GM18511 (cell line): Measurements from ENCODE around the gene ARL2BP.
"Not testable (repeated sequence)": the region's sequence is repeated elsewhere in the genome, so short reads cannot be mapped to it uniquely, and the experiment has no call there.

ENCODE experiments used
- ATAC-seq: cut with Tn5 transposase; IDR thresholded peaks from one replicate; pipeline ENCODE4 v1.9.1; 2021; ENCODE audit warnings: mild to moderate bottlenecking, moderate library complexity; ENCODE audit not compliant: unreplicated experiment

ARL2BP gene

DNA sequence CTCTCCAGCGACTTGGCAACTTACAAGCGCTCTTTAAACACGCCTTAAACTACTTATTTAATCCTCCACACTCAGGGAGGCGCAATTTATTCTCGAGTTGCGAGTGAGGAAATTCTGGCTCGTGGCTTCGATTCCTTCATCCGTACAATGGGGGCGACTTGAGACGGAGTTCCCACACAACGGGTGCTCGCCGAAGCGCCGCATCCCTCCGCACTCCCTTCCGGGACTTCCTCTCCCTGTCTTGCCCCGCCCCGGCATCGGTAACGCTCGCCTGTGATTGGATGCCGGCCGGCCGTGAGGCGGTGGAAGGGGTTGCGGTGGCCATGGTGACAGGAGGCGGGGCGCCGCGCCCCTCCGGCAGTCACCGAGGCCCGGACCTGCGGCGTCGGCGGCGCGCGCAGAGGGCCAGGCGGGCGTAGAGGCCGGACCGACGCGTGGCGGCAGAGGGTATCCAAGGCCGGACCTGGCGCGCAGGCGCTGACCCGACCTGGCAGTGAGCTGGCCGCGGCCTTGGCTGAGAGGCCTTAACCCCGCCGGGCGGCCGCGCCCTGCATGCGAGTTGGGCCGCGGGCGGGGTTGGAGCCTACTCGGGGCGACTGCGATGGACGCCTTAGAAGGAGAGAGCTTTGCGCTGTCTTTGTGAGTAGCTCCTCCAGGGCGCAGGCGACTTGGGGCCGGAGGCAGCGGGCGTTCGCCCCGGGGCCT lies at the start of gene ARL2BP:
Gene ARL2BP, plus strand, starts transcription at position 493 of the 705 bp plus-strand sequence. Its CDS starts 109 bp downstream, at position 602.
- ATAC-seq: peak; percentile 90

DNA sequence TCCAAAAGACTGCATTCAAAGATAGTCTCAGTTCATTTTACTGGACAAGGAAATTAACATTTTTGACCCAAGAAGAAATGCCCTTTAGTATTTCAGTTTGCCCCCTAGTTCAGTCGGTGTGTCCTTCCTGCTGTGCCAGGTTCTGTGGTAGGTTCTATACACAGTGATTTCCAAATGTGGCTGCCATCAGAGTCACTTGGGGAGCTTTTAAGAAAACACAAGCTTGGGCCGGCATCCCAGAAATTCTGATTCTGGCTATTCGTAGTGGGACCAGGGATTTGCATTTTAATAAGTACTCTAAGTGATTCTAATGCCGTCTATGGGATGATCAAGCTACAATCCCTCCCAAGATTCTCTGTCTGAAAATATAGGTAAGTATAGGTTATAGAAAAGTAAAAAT lies 48.8 kb upstream of the ARL2BP start:
- ATAC-seq: no peak

- ATAC-seq: no peak
Measured at GRCh38 chr16:57196753-57197152, 48.3 kb upstream of the ARL2BP start.

- ATAC-seq: not testable (repeated sequence)
Measured at GRCh38 chr16:57200321-57200720, 44.7 kb upstream of the ARL2BP start.

- ATAC-seq: not testable (repeated sequence)
Measured at GRCh38 chr16:57200926-57201325, 44.1 kb upstream of the ARL2BP start.

DNA sequence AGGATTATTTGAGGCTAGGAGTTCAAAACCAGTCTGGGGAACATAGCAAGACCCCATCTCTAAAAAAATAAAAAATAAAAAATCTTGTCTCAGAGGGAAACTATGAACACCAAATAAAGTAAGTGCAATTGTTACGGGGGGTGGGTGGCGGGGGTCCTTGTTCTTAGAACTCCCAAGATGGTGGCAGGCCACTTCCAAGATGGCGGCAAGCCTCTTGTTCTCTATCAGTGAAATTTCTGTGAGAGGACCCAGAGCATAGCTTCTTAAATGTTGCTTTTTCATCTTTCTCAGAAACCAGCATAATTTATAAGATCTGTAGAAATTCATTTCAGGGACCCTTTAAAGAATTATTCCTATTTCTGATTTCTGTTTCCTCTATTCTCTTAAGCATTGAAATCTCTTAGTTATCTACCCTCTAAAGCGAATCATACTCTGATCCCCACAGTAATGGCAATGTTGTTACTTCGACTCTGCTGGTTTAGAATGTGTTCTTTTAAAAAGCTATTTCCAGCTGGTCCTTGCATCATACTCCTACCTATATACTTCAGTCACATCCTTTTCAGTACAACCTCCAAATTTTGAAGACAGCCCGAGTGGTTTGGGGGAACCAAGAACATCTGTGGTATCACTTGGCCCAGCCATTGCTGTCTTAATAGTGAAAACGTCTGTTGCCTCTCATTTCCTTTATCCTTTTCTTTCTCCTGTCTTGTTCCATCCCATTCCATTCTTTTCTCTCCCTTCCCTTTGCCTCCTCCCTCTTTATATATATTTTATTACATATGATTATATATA lies 42.8 kb upstream of the ARL2BP start:
- ATAC-seq: no peak

- no peak for ATAC-seq
Measured at GRCh38 chr16:57203451-57203850, 41.6 kb upstream of the ARL2BP start.

DNA sequence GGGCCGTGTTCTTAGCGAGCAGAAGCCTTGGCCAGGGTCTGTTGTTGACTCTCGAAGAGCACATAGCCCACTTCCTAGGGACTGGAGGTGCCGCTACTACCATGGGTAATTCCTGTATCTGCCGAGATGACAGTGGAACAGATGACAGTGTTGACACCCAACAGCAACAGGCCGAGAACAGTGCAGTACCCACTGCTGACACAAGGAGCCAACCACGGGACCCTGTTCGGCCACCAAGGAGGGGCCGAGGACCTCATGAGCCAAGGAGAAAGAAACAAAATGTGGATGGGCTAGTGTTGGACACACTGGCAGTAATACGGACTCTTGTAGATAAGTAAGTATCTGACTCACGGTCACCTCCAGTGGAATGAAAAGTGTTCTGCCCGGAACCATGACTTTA lies 40.4 kb upstream of the ARL2BP start:
- no peak for ATAC-seq

DNA sequence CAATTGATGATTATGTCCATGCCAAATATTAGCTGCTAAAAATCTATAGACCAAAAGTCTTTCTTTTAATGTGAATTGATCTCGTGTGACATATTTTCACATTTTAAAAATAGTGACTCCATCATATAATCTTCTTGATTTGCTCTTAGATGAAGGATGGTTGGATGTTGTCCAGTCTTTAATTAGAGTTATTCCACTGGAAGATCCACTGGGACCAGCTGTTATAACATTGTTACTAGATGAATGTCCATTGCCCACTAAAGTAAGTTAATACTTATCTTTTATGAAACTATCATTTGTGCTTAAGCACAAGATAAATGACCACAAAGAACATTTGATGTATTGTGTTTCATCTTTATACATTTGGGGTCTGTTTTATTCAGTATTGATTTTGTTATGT lies 36.1 kb upstream of the ARL2BP start:
- no peak for ATAC-seq

DNA sequence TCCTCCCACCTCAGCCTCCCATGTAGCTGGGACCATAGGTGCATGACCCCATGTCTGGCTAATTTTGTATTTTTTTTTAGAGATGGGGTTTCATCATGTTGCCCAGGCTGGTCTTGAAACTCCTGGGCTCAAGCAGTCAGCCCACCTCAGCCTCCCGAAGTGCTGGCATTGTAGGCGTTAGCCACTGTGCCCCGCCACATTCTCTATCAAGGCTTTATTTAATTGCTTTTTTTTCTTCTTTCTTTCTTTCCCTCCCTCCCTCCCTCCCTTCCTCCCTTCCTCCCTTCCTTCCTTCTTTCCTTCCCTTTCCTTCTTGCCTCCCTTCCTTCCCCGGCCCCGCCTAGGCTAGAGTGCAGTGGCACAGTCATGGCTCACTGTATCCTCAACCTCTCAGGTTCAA lies 35.3 kb upstream of the ARL2BP start:
- ATAC-seq: no peak

DNA sequence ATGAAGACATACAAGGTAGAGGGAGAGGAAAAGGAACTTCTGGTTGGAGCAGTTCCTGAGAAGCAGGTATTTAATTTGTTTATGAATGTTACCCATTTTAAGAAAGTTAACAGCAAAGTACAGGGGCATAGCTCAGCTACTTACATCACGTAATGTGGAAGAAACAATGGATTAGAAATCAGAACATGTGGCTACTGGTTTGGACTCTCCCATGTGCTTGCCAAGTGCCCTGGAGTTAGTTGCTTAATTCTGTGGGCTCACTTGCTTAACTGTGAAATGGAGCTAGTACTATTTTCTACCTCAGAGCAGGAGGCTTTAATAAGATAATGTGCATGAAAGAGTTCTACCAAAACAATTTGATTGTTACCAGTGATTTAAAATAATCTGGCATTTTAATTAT lies 31.6 kb upstream of the ARL2BP start:
- no peak for ATAC-seq

GRCh38 chr16:57216968-57217367 lies 28.1 kb upstream of the ARL2BP start:
- no peak for ATAC-seq

GRCh38 chr16:57223057-57223456 lies 22.0 kb upstream of the ARL2BP start:
- ATAC-seq: no peak

DNA sequence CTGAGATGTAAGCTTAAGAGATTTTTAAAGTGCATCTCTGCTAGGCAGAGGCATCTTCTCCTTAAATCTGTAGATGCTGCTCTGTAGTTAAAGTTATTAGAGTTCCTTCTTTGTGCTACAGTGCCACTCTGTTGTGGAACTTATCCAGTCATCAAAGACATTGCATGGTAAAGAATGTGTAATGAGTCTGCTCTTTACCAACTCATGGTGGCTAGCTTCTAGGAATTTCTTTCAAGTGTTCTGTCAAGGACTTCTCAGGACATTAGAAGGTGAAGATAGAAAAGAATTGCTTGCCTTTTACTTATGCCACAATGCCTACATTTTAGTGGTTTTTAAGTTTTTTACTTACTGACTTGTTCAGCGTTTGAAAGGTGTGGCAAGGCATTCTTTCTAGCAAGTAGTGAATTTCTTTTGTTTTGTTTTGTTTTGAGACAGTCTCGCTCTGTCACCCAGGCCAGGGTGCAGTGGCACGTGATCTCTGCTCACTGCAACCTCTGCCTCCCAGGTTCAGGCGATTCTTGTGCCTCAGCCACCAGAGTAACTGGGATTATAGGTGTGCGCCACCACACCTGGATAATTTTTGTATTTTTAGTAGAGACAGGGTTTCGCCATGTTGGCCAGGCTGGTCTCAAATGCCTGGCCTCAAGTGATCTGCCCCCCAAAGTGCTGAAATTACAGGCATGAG lies 20.3 kb upstream of the ARL2BP start:
- ATAC-seq: no peak

GRCh38 chr16:57225978-57226377 lies 19.1 kb upstream of the ARL2BP start:
- ATAC-seq: no peak

DNA sequence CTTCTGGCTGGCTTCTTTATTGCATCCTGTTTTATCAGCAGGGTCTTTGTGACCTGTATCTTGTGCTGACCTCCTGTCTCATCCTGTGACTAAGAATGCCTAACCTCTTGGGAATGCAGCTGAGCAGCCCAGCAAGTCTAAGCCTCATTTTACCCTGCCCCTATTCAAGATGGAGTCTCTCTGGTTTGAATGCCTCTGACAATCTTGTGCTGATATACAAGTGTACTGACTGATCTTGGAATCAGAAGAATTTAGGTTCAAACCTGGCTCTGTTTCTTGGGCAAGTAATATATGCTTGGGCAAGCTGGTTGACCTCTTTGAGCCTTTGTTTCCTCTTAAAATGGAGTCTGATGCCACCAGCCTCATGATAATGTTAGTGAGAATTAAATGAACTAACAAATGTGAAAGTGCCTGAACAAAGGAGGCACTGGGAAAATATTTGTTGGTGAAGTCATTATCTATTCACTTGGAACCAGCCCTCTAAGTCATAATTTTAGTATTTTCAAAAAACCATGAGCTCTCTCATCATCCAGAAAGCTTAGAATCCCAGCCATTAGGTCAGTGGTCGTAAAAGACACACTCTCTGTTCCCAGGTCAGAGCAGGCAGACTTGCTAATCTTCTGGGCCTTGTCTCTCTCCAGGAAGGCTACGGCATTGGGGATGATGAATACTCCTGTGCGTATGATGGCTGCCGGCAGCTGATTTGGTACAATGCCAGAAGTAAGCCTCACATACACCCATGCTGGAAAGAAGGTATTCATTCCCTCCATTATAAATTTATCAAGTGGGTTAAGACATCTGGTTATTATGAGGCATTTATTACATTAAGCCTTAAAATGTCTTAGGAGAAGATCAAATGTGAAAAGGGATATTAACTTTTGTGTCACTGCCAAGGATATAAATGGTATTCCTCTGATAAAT lies 18.1 kb upstream of the ARL2BP start:
- ATAC-seq: no peak

GRCh38 chr16:57229079-57229478 lies 16.0 kb upstream of the ARL2BP start:
- ATAC-seq: no peak

- ATAC-seq: no peak
Measured at GRCh38 chr16:57231821-57232350, 13.2 kb upstream of the ARL2BP start.

- no peak for ATAC-seq
Measured at GRCh38 chr16:57233944-57234706, 10.9 kb upstream of the ARL2BP start.

- no peak for ATAC-seq
Measured at GRCh38 chr16:57234707-57235092, 10.4 kb upstream of the ARL2BP start.
